Measurements from ENCODE around the gene KCNJ9.

KCNJ9 gene

GRCh38 chr1:160066829-160067745 is 14.3 kb upstream of the KCNJ9 start:
- DNase-seq = no peak

GRCh38 chr1:160068225-160068624 is 13.1 kb upstream of the KCNJ9 start:
- no peak for DNase-seq

- no peak for DNase-seq
Measured at GRCh38 chr1:160069460-160070231, 11.7 kb upstream of the KCNJ9 start, which contains the start of gene KCNJ10. Gene KCNJ10 (minus strand): TSS chr1:160070160. CDS start chr1:160042532, 27,628 bp downstream.

- DNase-seq = peak; percentile 54
Measured at GRCh38 chr1:160070243-160071163, 10.8 kb upstream of the KCNJ9 start.

- no peak for DNase-seq
Measured at GRCh38 chr1:160071289-160071688, 10.0 kb upstream of the KCNJ9 start.

GRCh38 chr1:160074865-160075264 is 6.5 kb upstream of the KCNJ9 start:
- no peak for DNase-seq

GRCh38 chr1:160075836-160076235 is 5.5 kb upstream of the KCNJ9 start:
- no peak for DNase-seq

GRCh38 chr1:160076295-160076694 is 5.0 kb upstream of the KCNJ9 start:
- DNase-seq = no peak

GRCh38 chr1:160077486-160077885 is 3.9 kb upstream of the KCNJ9 start:
- DNase-seq = no peak

GRCh38 chr1:160078512-160079195 is 2.7 kb upstream of the KCNJ9 start:
- no peak for DNase-seq

- no peak for DNase-seq
Measured at GRCh38 chr1:160079448-160079847, 1.9 kb upstream of the KCNJ9 start.

GRCh38 chr1:160080381-160081100 is 797 bp upstream of the KCNJ9 start:
- DNase-seq = no peak

GRCh38 chr1:160082487-160082886 is 1.1 kb downstream of the KCNJ9 start:
- DNase-seq = no peak

- no peak for DNase-seq
Measured at GRCh38 chr1:160082926-160083325, 1.6 kb downstream of the KCNJ9 start.

- no peak for DNase-seq
Measured at GRCh38 chr1:160083968-160084770, 2.8 kb downstream of the KCNJ9 start.

- no peak for DNase-seq
Measured at GRCh38 chr1:160084771-160085321, 3.5 kb downstream of the KCNJ9 start.

GRCh38 chr1:160085686-160086455 is 4.5 kb downstream of the KCNJ9 start:
- peak; percentile 56 for DNase-seq

- no peak for DNase-seq
Measured at GRCh38 chr1:160086456-160086892, 5.1 kb downstream of the KCNJ9 start.

- DNase-seq = no peak
Measured at GRCh38 chr1:160087118-160087662, 5.9 kb downstream of the KCNJ9 start.

All from fibroblast of upper back skin (primary cell).